Thoracic aorta (tissue), 2 donors: ENCODE measurements around the gene SNRPN. TPM values are rescaled to one million over a fixed set of nuclear protein-coding genes. Genes with fewer than 3 reads are reported as not detected.
"Not testable (repeated sequence)": the region's sequence is repeated elsewhere in the genome, so short reads cannot be mapped to it uniquely, and the experiment has no call there.

ENCODE experiments used
- ATAC-seq: fragments of 150-250 bp; one replicate; pipeline ENCODE4 v1.8.0; 2017; ENCODE audit warnings: low read depth; ENCODE audit not compliant: insufficient number of reproducible peaks, low FRiP score
- DNase-seq: peaks from one replicate; pipeline ENCODE4 v3.0.0-alpha.2; 2020; ENCODE audit warnings: low spot score
- H3K27ac ChIP-seq, 2 donors: fragments of 200-600 bp; sonication (generic); 1 replicate in 1 of 2; 2 replicates in 1 of 2; pipeline ENCODE4 v1.5.1; 2016; ENCODE audit warnings: mild to moderate bottlenecking in 2 of 2, moderate library complexity in 2 of 2
- H3K27me3 ChIP-seq: fragments of 200-600 bp; sonication (generic); replicated peaks from 2 replicates; pipeline ENCODE4 v1.6.0; 2016; ENCODE audit warnings: mild to moderate bottlenecking; ENCODE audit not compliant: insufficient read depth
- H3K36me3 ChIP-seq: fragments of 200-600 bp; sonication (generic); one replicate; pipeline ENCODE4 v1.5.1; 2016
- H3K4me1 ChIP-seq, 2 donors: fragments of 200-600 bp; sonication (generic); 1 replicate in 1 of 2; 2 replicates in 1 of 2; pipeline versions ENCODE4 v1.5.1 to v1.6.0; 2016; ENCODE audit warnings: low read depth in 2 of 2, mild to moderate bottlenecking in 1 of 2; ENCODE audit not compliant: control insufficient read depth in 1 of 2
- H3K4me3 ChIP-seq: fragments of 200-600 bp; sonication (generic); 2 replicates; pipeline ENCODE4 v1.5.1; 2016; ENCODE audit warnings: mild to moderate bottlenecking
- H3K9me3 ChIP-seq: fragments of 200-600 bp; sonication (generic); 2 replicates; pipeline ENCODE4 v1.5.1; 2016
- total RNA-seq, 2 donors: library from RNA; depleted of rRNA; stranded (reverse); fragments of >200 nt; gene quantifications; one replicate each; pipeline versions ENCODE4 v1.1.0 to v1.2.3, GENCODE V29; 2016
- TF ChIP-seq, protein P1 (sequence below): fragments of 200-600 bp; sonication (generic); IDR thresholded peaks from one replicate; pipeline ENCODE4 v1.5.1; 2019; ENCODE audit warnings: antibody characterized with exemption

SNRPN gene
- total RNA-seq, 2 donors from 2014 or later = 192 to 232 TPM

DNA sequence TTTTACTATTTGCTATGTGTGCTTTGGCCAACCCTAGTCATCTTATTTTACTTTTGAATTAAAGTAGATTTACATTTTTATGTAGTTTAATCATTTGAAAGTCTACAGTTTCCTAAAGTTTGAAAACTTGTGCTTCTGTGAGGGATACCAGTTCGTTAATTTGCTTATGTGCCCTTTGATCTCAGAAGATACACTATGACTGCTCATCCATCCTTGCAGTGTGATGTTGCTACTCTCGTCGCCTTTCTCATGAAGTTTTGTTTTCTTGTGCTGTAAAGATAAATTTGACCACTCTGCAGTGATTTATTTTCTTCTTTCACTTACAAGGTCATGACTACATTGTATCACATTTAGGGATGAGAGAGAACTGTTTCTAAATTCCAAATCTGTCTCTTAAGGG, 16.3 kb downstream of the SNRPN start:
- H3K36me3 ChIP-seq = peaks cover 55% of the 10 kb centered on the region
- no peak for DNase-seq

DNA sequence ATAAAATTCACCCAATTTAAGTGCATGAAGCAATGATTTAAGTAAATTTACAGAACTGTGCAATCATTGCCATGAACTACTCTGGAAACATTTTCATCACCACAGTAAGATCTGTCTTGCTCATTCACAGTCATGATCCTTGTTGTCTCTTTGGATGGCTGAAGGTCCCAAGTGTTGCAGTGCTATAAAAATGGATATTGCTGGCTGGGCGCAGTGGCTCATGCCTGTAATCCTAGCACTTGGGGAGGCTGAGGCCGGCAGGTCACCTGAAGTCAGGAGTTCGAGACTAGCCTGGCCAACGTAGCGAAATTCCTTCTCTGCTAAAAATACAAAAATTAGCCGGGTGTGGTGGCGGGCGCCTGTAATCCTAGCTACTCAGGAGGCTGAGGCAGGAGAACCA, 17.0 kb downstream of the SNRPN start:
- H3K27ac ChIP-seq = no peak overlapping the region
- H3K36me3 ChIP-seq = peaks cover 56% of the 10 kb centered on the region
- TF ChIP-seq, protein P1, sequence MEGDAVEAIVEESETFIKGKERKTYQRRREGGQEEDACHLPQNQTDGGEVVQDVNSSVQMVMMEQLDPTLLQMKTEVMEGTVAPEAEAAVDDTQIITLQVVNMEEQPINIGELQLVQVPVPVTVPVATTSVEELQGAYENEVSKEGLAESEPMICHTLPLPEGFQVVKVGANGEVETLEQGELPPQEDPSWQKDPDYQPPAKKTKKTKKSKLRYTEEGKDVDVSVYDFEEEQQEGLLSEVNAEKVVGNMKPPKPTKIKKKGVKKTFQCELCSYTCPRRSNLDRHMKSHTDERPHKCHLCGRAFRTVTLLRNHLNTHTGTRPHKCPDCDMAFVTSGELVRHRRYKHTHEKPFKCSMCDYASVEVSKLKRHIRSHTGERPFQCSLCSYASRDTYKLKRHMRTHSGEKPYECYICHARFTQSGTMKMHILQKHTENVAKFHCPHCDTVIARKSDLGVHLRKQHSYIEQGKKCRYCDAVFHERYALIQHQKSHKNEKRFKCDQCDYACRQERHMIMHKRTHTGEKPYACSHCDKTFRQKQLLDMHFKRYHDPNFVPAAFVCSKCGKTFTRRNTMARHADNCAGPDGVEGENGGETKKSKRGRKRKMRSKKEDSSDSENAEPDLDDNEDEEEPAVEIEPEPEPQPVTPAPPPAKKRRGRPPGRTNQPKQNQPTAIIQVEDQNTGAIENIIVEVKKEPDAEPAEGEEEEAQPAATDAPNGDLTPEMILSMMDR = no peak
- H3K9me3 ChIP-seq = peaks cover 2% of the 10 kb centered on the region
- H3K4me3 ChIP-seq = no peak overlapping the region
- H3K27me3 ChIP-seq = no peaks in the 10 kb centered on the region
- no peaks in the 10 kb centered on the region for H3K4me1 ChIP-seq
- ATAC-seq (no peak), DNase-seq (no peak)

More for the DNA sequence above, 16.3 kb downstream of the SNRPN start:
- ATAC-seq = no peak
- Histone ChIP-seq H3K27me3 (no peaks in the 10 kb centered on the region), H3K9me3 (peaks cover 2% of the 10 kb centered on the region), H3K4me1 (no peaks in the 10 kb centered on the region), H3K27ac (no peak overlapping the region), H3K4me3 (no peak overlapping the region)
- TF ChIP-seq, protein P1 = no peak

DNA sequence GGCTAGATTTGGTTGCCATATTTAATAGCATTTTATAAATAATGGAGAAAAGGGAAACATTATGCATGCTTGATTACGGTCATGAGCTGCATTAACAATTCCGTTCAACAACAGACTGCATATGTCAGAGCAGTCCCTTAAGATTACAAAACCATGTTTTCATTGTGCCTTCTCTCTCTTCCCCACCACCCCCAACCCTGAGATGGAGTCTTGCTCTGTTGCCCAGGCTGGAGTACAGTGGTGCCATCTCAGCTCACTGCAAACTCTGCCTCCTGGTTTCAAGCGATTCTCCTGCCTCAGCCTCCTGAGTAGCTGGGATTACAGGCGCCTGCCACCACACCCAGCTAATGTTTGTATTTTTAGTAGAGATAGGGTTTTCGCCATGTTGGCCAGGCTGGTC, 17.9 kb downstream of the SNRPN start:
- DNase-seq, H3K9me3 ChIP-seq, H3K4me3 ChIP-seq, H3K27me3 ChIP-seq, ATAC-seq, H3K4me1 ChIP-seq, H3K27ac ChIP-seq: not testable (repeated sequence)
- H3K36me3 ChIP-seq = peaks cover 61% of the 10 kb centered on the region

DNA sequence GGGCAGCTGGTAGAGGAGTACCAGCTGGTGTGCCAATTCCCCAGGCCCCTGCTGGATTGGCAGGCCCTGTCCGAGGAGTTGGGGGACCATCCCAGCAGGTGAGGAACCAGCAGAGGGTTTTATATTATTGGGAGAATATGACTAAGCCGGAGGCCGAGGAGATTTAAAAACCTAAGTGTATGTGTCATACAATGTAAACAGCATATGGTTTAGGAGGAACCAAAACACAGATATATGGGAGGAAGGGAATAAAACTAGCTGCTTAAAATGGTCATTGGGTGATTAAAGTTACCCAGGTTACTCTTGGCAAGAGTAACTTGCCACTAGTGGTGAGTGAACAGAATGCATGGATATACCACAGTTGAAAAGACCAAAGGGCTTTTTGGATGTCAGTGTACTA, 22.1 kb downstream of the SNRPN start:
- Histone ChIP-seq H3K36me3 (peaks cover 79% of the 10 kb centered on the region), H3K27ac (no peak overlapping the region), H3K4me1 (no peaks in the 10 kb centered on the region), H3K4me3 (no peak overlapping the region), H3K9me3 (peaks cover 5% of the 10 kb centered on the region), H3K27me3 (no peaks in the 10 kb centered on the region)
- ATAC-seq = no peak
- TF ChIP-seq, protein P1 = no peak
- no peak for DNase-seq

GRCh38 chr15:24977686-24978085, 22.9 kb downstream of the SNRPN start:
- Histone ChIP-seq H3K27ac (no peak overlapping the region), H3K9me3 (peaks cover 5% of the 10 kb centered on the region), H3K36me3 (peaks cover 86% of the 10 kb centered on the region), H3K27me3 (no peaks in the 10 kb centered on the region), H3K4me3 (no peak overlapping the region), H3K4me1 (no peaks in the 10 kb centered on the region)
- ATAC-seq (no peak), DNase-seq (no peak)
- TF ChIP-seq, protein P1 = no peak

- H3K4me1 ChIP-seq = no peaks in the 10 kb centered on the region
- H3K4me3 ChIP-seq = no peak overlapping the region
- no peak for ATAC-seq
- H3K27ac ChIP-seq = no peak overlapping the region
- H3K9me3 ChIP-seq = peaks cover 32% of the 10 kb centered on the region
- peaks cover 51% of the 10 kb centered on the region for H3K36me3 ChIP-seq
- no peak for DNase-seq
- H3K27me3 ChIP-seq = no peaks in the 10 kb centered on the region
- TF ChIP-seq, protein P1 = no peak
These were observed 30.4 kb downstream of the SNRPN start for GRCh38 chr15:24985224-24985623.
